Lung (tissue), 12 donors: ENCODE data around the gene SNRNP70. TPM values are rescaled to one million over a fixed set of nuclear protein-coding genes. Genes with fewer than 3 reads are reported as not detected.

ENCODE experiments used
- ATAC-seq: fragments of 200-7000 bp; cut with Tn5 transposase; one replicate; pipeline ENCODE4 v1.9.1; 2020; ENCODE audit warnings: moderate number of reproducible peaks; ENCODE audit not compliant: insufficient read depth, low FRiP score
- DNase-seq, 3 donors: peaks; one replicate each; pipeline ENCODE4 v3.0.0-alpha.2; 2013 to 2017
- H3K27ac ChIP-seq, 2 donors: one replicate each; pipeline ENCODE4 v1.5.1; 2013; ENCODE audit warnings: mild to moderate bottlenecking in 2 of 2, moderate library complexity in 2 of 2, control low read depth in 1 of 2, inconsistent platforms in 1 of 2, low read depth in 1 of 2, low read length in 1 of 2
- H3K27me3 ChIP-seq, 3 donors: one replicate each; pipeline ENCODE4 v1.5.1; 2013; ENCODE audit warnings: low read length in 2 of 3; ENCODE audit not compliant: control insufficient read depth in 3 of 3, insufficient read depth in 3 of 3
- H3K36me3 ChIP-seq, 4 donors: one replicate each; pipeline ENCODE4 v1.5.1; 2013; ENCODE audit warnings: low read length in 4 of 4, mild to moderate bottlenecking in 1 of 4, moderate library complexity in 1 of 4; ENCODE audit not compliant: control insufficient read depth in 4 of 4, insufficient read depth in 4 of 4
- H3K4me1 ChIP-seq, 5 donors: one replicate each; pipeline ENCODE4 v1.5.1; 2013; ENCODE audit warnings: low read length in 5 of 5, mild to moderate bottlenecking in 2 of 5, moderate library complexity in 1 of 5; ENCODE audit not compliant: control insufficient read depth in 5 of 5, insufficient read depth in 5 of 5
- H3K4me3 ChIP-seq: one replicate; pipeline ENCODE4 v1.5.1; 2013; ENCODE audit warnings: mild to moderate bottlenecking, control low read depth, moderate library complexity
- H3K9ac ChIP-seq, 2 donors: one replicate each; pipeline ENCODE4 v1.5.1; 2013; ENCODE audit warnings: low read length in 2 of 2, control low read depth in 1 of 2; ENCODE audit not compliant: insufficient read depth in 1 of 2
- H3K9me3 ChIP-seq, 4 donors: one replicate each; pipeline ENCODE4 v1.5.1; 2013; ENCODE audit warnings: low read length in 3 of 4, mild to moderate bottlenecking in 1 of 4, moderate library complexity in 1 of 4; ENCODE audit not compliant: control insufficient read depth in 4 of 4, insufficient read depth in 3 of 4
- WGBS, 2 donors: extraction: QIAGEN DNeasy Blood & Tissue Kit; methylation state at CpG; one replicate each; pipeline ENCODE4 v1.1.7; 2013; 5-methylcytosine and 5-hydroxymethylcytosine counted together
- polyA plus RNA-seq, 2 donors: library from polyadenylated mRNA; stranded (reverse); fragments of 200-250 nt; gene quantifications; one replicate each; pipeline ENCODE4 v1.2.1, GENCODE V29; 2013
- total RNA-seq, 2 donors: library from RNA; depleted of rRNA in 1 of 2; stranded (reverse); fragments of >200 nt in 1 of 2; gene quantifications; one replicate each; pipeline ENCODE4 v1.2.1, GENCODE V29; 2014 to 2021
- TF ChIP-seq, protein P1 (sequence below): IDR thresholded peaks from 2 replicates; pipeline ENCODE4 v1.5.1; 2012; ENCODE audit warnings: mild to moderate bottlenecking; ENCODE audit errors: control extremely low read depth, extremely low read depth
- donor health status: control.
- donor health status: control.
- donor health status: Bipolar disorder and iron deficiency.
- donor health status: healthy.
- donor health status: DM: yes; HTN: yes; CAD: no.

SNRNP70 gene
- total and polyA plus RNA-seq, 4 donors = 143 to 251 (median 180) TPM

DNA sequence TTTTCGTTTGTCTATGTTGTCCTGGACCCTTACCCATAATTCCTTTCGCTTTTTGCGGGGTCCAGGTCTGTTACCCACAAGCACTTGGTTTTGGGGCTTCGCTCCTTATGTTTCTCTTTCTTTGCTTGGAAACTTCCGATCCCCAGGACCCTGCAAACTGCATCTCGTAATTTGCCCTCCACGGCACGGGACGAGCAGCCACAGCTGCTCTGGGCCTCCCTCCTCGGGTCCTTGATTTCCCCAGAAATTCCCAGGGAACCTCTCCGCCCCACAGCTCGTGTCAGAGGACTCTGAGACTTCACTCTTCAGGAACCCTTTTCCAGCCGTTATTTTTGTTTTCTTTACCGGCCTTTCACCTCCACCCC is 599 bp downstream of the SNRNP70 start:
- Histone ChIP-seq H3K36me3 (peaks cover 11 to 25% (median 23%) of the 10 kb centered on the region in 4 donors), H3K4me3 (peak overlapping the region; percentile 94), H3K9me3 (peaks cover 0 to 1% (median 0%) of the 10 kb centered on the region in 4 donors), H3K4me1 (peaks cover 4 to 14% (median 9%) of the 10 kb centered on the region in 5 donors), H3K9ac (peak overlapping the region; percentile 93 to 97), H3K27ac (peak overlapping the region; percentile 92 to 93), H3K27me3 (no peaks in the 10 kb centered on the region)
- WGBS, 2 donors = 2% methylated on average over 14 of the region's 14 CpGs
- DNase-seq (no peak), ATAC-seq (no peak)
- TF ChIP-seq, protein P1, sequence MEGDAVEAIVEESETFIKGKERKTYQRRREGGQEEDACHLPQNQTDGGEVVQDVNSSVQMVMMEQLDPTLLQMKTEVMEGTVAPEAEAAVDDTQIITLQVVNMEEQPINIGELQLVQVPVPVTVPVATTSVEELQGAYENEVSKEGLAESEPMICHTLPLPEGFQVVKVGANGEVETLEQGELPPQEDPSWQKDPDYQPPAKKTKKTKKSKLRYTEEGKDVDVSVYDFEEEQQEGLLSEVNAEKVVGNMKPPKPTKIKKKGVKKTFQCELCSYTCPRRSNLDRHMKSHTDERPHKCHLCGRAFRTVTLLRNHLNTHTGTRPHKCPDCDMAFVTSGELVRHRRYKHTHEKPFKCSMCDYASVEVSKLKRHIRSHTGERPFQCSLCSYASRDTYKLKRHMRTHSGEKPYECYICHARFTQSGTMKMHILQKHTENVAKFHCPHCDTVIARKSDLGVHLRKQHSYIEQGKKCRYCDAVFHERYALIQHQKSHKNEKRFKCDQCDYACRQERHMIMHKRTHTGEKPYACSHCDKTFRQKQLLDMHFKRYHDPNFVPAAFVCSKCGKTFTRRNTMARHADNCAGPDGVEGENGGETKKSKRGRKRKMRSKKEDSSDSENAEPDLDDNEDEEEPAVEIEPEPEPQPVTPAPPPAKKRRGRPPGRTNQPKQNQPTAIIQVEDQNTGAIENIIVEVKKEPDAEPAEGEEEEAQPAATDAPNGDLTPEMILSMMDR = no peak

DNA sequence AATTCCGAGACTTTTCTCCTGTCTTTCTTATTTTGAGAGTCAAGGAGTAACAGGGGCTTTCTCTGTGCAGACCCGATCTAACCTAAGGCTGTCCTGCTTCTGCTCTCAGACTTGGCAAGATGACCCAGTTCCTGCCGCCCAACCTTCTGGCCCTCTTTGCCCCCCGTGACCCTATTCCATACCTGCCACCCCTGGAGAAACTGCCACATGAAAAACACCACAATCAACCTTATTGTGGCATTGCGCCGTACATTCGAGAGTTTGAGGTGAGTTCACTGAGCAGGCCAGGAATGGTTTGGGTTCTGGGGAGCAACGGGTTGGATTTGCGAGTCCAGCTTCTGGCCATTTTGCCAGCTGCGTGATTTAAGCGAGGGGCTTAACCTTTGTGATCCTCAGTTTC is 1.0 kb downstream of the SNRNP70 start:
- peak overlapping the region; percentile 93 to 97 for H3K9ac ChIP-seq
- TF ChIP-seq, protein P1 = no peak
- H3K4me3 ChIP-seq = peak overlapping the region; percentile 94
- H3K4me1 ChIP-seq = peaks cover 4 to 14% (median 9%) of the 10 kb centered on the region in 5 donors
- DNase-seq (no peak), ATAC-seq (no peak)
- H3K27ac ChIP-seq = no peak overlapping the region
- peaks cover 11 to 29% (median 25%) of the 10 kb centered on the region in 4 donors for H3K36me3 ChIP-seq
- no peaks in the 10 kb centered on the region for H3K27me3 ChIP-seq
- WGBS, 2 donors = 44 to 74% methylated on average over 11 of the region's 11 CpGs
- peaks cover 0 to 1% (median 0%) of the 10 kb centered on the region in 4 donors for H3K9me3 ChIP-seq

DNA sequence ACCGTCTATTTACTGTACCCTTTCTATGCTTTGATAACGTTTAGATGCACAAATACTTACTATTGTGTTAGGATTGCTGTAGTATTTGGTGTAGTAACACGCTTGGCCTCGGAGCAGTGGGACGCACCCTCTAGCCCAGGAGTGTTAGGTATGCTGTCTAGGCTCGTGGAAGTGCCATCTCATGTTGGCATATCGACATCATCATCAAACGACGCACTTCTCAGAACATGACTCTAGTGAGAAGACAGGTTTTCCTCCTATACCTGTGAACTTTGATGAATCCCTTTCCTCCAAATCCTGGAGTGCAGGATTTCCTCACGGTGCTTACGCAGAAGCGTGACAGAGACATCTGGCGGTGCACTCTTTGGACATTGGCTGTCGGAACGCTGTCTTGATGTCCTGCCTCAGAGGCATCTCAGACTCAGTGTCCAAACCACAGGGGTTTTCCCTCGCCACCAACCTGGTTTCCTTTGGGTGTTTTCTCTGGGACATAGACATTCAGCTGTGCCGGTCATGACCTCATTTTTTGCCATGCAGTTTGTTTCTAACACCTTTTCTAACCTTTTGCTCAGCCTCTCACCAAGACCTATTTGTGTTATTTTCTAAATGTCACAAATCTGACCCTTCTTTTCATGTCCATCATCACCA is 6.3 kb downstream of the SNRNP70 start:
- peaks cover 17 to 46% (median 33%) of the 10 kb centered on the region in 4 donors for H3K36me3 ChIP-seq
- H3K4me1 ChIP-seq = peaks cover 0 to 7% (median 4%) of the 10 kb centered on the region in 5 donors
- DNase-seq (no peak), ATAC-seq (no peak)
- TF ChIP-seq, protein P1 = no peak
- H3K9me3 ChIP-seq = peaks cover 0 to 1% (median 0%) of the 10 kb centered on the region in 4 donors
- H3K27me3 ChIP-seq = no peaks in the 10 kb centered on the region
- H3K4me3 ChIP-seq = no peak overlapping the region
- no peak overlapping the region for H3K27ac ChIP-seq
- no peak overlapping the region for H3K9ac ChIP-seq
- WGBS, 2 donors = 93 to 95% methylated on average over 17 of the region's 17 CpGs
